Inflammatory macrophage treated with lipopolysaccharide for 4 hours (primary cell): ENCODE data around the gene GPC5.
"Not testable (repeated sequence)": the region's sequence is repeated elsewhere in the genome, so short reads cannot be mapped to it uniquely, and the experiment has no call there.

Experiments
- DNase-seq: peaks from one replicate; pipeline ENCODE4 v3.0.0-alpha.2; 2020

The GPC5 gene

DNA sequence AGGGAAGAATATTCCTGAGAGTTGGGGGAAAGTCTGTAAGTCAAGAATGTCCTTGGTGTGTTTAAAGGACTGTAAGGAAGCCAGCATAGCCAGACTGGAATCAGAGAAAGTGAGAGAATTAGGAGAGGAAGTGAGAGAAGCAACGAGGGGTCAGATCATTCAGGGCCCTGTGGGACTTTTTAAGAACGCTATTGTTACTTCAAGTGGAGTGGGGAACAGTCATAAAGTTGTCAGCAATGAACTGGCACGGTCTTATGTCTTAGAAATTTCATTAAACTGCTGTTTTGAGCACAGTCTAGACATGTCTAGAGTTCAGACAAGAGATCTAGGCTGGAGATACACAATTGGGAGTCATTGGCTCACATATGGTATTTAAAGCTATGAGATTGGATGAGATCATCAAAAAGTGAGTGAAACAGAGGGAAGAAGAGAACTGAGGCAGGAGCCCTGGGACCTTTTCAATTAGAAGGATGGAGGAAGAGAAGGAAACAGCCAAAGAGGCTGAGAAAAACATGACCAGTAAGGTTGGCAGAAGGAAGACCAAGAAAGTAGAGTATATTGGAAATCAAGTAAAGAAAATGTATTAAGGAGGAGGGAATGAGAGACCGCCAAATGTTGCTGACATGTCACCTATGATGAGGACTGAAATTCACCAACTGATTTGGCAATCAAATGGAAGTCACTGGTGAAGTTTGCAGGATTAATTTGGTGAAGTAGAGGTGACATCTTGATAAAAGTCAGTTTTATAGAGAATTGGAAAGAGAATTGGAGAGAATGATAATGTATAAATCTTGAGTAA, 263.5 kb downstream of the GPC5 start:
- DNase-seq: no peak

DNA sequence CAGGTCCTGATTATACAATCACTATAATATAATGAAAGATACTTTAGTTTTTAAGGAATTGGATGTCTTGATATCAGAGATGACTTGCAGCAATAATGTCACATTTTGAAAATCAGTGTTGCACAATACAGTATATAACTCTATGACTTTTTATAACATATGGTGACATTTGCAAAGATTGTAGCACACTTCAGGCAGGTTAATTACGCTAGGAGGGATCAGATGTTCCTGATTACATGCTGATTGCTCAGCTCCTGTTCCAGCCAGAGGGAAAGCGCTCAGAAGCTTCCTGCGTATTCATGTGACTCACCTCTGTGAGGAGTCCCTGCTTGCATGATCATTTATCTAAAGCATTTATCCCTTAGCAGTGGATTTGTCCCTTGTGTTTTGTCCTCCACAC, 265.6 kb downstream of the GPC5 start:
- DNase-seq: no peak

DNA sequence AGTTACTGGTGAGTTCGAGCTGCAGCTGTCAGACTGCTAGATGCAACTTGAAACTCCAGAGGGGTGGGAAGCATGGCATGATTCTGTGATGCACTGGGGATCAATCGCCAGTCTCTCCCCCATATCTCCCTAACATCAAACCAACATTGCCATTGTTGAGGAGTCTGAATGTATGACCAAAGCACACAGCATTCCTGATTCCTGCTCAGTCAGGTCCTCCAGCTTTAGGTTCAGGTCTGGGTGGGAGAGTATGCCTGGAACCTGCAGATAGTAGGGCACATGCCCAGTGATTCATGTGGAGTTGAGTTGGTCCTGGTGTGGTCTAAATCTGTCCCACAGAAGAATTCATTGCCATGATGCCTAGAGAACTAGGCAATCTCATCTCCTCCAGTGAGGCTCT, 269.1 kb downstream of the GPC5 start:
- no peak for DNase-seq

DNA sequence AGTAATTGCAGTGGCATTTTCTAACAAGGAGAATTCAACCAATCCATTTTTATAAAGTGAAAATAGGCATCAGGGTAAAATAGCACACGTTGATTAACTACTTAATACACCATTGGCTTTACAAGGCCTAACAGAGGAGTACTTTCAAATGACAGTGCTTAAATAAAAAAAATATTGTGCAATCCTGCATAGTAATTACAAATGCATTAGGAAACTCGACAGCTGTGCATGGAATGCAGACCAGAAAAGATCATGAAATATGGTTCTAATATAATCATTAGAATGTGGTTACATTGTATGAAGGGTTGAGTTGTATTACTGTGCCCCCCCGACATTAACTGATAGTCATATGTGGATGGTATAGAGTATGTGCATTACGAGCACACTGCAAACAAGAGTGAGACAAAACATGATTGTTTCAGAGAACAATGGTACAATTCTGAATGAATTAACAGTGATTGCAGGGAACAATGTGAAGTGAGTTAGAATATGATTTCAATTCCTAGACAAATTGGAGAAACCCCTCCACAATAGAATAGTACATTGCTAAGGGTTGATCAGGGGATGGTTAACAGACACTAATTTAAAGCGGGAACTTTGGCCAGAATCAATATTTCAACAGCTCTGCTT, 270.6 kb downstream of the GPC5 start:
- no peak for DNase-seq

DNA sequence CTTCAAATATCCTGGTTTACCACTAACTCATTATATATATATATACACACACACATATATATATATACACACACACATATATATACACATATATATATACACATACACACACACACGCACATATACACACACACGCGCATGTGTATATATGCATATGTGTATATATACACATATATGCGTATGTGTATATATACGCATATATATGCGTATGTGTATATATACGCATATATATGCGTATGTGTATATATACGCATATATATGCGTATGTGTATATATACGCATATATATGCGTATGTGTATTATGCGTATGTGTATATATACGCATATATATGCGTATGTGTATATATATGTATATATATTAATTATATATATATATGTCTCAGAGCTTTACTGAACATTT, 275.9 kb downstream of the GPC5 start:
- not testable (repeated sequence) for DNase-seq

DNA sequence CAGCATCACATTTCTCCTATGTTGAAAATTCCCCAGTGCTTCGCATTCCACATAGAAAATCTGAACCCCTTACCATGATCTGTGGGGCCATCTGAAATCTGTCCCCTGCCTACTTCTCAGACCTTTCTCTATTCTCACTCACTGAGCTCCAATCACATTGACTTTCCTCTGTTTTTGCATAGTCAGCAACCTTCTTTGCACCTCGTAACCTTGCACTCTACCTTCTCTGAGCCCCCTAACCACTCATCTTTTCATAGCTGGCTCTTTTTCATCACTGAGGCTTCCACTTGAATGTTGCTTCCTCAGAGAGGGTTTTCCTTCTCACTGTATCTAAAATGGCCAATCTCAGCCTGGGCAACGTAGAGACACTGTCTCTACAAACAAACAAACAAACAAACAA, 286.3 kb downstream of the GPC5 start:
- DNase-seq: no peak

DNA sequence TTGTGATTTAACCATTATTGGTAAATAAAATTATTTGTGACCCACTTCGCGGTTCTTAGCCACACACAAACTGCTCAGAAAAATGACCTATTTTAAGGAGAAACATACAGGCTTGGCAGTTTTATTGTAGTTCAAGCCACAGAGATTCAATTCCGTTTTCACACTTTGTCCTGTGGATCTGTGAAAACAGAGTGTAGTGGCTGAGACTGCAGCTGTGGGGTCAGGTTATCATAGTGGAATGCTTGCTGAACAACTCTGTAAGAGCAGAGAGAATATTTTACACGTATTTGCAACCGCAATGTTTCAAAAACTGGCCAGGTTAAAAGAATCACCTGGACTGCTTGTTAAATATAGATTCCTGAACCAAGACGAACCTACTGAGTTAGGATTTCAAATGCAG, 292.5 kb downstream of the GPC5 start:
- DNase-seq: no peak

DNA sequence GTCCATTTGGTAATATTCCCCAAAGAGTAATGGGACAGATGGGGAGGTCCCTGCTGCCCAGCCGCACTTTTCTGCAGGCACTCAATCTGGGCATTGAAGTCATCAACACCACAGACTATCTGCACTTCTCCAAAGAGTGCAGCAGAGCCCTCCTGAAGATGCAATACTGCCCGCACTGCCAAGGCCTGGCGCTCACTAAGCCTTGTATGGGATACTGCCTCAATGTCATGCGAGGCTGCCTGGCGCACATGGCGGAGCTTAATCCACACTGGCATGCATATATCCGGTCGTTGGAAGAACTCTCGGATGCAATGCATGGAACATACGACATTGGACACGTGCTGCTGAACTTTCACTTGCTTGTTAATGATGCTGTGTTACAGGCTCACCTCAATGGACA, 295.0 kb downstream of the GPC5 start:
- no peak for DNase-seq

DNA sequence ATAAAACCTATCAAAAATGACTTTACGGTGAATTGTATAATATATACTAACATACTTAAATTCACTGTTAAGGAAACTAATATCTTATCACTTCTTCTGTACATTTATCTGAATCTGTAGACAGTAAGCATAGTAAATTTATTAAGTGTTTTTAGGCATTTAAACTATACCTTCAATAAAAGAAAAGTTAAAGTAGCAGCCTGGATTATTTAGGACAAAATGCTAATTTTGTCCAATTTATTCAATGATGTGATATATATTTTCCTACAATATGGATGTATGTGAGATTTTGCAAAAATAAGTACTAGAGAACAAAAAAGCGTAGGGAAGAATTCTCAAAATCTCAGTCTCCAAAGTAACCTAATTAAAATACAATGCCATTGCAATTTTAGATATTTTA, 299.9 kb downstream of the GPC5 start:
- no peak for DNase-seq

DNA sequence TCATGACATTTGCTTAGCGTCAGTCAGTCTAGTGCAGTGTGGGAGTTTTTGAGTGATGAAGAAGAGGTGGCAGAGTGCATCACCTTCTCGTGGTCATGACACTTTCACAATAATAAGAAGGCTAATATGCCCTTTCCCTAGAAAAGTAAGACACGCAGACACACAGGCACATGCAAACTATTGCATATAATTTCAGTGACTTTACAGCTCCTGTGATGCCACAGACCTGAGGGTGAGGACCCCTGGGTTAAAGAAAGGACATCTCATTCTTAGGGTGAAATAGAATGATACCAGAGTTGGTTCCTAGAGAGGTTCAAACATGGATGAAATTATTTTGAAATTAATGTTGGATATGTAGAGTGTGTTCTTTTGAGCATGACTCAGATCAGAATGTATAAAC, 300.3 kb downstream of the GPC5 start:
- DNase-seq: no peak

DNA sequence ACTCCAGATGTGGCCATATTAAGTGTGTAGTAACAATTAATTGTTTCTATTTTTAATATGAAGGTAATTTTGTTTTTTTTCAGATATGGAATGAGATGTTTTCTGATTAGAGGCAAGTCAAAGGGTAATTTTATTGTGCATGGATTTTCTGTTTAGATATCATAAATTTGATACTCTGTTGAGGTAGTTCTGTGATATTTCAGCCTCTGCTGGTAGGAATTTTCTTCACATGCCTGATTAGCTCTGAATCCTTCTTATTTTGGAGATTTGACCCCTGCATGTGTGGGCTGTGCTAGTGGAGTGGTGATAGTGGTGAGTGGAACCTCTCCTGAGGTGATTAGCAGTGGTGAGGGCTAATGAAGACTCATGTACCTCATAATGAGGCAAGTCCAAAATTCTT, 301.4 kb downstream of the GPC5 start:
- DNase-seq: no peak

DNA sequence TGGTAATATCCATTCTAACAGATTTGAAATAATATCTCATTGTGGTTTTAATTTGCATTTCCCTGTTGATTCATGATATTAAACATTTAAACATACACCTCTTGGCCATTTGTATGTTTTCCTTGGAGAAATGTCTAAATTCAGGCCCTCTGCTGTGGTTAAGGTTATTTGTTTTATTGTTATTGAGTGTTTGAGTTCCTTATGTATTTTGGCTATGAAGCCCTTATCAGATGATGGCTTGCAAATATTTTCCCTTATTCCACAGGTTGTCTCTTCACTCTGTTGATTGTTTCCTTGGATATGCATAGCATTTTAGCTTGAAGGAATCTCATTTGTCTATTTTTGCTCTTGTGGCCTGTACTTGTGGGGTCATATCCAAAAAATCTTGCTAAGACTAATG, 303.6 kb downstream of the GPC5 start:
- DNase-seq: no peak

DNA sequence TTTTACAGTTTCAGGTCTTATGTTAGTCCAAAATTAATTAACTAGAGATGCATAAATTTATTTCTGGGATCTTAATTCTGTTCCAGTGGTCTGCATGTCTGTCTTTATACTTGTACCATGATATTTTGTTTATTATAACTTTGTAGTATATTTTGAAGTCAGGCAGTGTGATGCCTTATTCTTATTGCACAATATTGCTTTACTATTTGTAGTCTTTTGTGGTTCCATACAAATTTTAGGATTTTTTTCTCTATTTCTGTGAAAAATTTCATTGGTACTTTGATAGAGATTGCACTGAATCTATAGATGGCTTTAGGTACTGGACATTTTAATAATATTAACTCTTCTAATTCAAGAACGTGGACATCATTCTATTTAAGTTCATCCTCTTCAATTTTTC, 304.0 kb downstream of the GPC5 start:
- DNase-seq: no peak

DNA sequence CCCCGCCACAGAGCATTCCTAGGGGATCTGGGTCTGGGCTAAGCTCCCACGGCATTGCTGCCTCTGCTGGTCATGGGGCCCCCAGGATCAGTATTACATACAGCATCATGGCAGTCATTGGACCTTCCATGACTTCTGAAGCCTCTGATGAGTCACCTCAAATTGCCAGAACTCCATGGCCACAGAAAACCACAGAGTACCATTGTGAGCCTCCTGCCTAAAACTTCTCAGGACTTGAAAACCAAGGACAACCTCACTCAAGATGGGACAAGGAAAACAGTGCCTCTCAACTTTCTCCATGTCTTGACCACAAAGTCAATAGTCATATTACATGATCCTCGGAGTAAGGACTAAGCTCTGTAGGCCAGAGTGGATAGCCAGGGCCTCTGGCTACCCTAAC, 306.0 kb downstream of the GPC5 start:
- no peak for DNase-seq

DNA sequence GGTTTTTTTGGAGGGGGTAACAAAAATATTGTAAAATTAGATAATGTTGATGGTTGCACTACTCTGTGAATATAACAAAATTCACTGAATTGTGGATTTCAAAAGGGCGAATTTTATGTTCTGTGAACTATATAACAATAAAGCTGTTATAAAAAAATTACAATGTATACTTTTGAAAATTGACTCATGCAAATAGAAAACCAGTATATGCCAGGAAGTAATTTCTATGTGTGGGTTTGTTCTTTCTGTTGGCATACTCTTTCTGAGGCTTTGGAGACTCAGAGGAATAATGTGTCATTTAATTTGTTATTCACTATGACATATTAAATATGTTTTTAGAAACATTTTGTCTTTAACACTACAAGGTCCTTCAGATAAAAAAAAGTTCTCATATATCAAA, 310.1 kb downstream of the GPC5 start:
- no peak for DNase-seq

DNA sequence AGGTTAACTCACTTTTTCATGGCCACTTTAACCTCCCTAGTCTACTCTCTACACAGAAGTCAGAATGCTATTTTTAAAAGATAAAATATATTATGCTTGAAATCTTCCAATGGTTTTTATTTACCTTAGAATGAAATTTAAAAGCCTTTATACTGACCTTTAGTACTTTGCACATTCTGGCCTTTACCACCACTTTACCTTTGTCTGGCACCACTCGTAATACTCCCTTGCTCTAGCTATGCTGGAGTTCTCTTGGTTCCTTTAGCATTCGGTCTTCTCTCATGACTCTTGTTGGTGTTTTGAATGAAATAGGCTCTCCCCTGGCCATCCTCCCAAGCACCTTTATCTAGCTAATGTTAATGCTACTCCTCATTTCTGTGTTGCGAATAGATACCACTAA, 310.8 kb downstream of the GPC5 start:
- DNase-seq: no peak

DNA sequence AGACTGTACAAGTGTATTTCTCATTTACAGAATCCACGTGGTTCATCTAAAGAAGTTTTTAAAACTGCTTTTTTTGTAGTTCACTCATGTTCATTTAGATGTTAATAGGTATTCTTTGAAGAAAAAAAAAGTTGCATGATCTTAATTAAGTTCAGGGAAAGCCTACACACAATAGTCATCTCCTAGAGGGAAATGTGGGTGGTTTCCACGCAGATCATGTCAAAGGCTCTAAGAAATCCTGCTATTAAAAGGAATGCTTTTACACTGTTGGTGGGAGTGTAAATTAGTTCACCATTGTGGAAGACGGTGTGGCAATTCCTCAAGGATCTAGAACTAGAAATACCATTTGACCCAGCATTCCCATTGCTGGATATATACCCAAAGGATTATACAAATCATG, 312.3 kb downstream of the GPC5 start:
- no peak for DNase-seq

DNA sequence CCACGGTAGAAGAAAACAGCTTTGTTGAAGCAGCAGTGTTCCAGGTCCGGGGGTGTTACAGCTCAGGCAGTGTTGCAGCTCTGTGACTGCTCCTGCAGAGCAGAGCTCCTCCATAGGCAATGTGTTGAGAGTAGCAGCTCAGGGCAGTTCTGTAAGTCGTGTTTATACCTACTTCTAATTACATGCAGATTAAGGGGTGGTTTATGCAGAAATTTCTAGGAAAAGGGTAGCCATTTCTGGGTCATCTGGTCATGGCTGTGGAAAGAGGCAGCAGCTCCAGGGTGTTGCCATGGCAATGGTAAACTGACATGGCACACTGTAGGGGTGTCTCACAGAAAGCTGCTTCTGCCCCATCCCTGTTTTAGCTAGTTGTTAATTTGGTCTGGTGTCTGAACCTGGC, 316.4 kb downstream of the GPC5 start:
- no peak for DNase-seq

DNA sequence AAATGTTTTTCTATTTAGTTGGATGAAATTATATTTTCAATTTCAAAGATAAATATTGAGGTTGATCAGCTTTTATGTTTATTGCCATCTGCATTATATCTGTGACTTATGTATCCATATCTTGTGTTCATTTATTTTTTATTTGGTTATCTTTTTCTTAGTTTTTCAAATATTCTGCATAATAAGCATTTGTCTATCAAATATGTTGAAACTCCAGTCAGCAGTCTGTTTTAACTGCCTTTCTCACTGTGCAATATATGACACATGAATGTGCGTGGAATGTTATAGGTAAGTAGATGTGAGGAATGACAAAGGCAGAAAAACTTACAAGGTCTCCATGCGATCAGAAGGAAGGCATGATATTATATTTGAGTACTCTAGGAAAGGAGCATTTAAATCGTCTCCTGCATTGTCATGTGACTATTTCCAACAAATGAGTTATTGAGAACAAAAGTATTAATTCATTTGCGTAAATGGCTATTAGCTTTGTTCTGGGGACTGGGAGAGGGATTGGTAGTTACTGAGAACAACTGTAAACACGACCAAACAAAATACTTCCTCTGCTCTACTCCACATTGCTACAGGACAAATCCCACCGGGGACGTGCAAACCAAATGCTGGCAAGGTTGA, 318.1 kb downstream of the GPC5 start:
- no peak for DNase-seq

DNA sequence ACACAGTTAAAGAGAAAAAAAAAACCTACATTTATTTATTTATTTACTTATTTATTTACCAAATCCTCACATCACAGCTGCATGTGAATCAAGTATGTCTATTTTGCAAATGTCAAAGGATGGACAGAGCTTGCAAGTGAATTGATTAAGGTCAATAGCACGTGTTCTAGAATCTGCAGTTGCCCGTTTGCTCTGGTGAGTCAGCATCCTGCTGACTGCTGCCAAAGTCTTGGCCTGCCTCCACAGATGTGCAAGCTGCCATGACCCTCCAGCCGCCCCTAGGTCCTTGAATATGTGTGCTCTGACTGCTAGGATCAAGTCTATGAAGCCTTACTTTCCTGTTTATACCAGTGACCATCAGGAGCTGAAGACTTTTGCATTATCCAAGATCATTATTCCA, 320.6 kb downstream of the GPC5 start:
- DNase-seq: no peak

DNA sequence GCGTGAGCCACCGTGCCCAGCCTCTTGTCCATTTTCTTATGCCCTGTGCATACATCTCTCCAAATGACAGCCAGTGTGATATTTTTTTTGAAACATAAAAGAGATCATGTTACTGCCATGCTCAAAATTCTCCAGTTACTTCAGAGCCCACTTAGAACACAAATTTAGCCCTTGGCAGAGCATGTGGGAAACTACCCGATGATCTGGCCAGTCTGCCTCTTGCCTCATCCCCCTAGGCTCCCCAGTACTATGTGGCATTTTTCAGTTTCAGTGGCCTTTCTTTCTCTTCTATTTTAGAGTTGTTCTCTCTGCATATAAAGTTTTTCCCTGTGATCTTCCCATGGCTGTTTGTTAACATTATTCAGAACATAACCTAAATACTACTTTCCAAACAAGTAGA, 323.0 kb downstream of the GPC5 start:
- DNase-seq: no peak

DNA sequence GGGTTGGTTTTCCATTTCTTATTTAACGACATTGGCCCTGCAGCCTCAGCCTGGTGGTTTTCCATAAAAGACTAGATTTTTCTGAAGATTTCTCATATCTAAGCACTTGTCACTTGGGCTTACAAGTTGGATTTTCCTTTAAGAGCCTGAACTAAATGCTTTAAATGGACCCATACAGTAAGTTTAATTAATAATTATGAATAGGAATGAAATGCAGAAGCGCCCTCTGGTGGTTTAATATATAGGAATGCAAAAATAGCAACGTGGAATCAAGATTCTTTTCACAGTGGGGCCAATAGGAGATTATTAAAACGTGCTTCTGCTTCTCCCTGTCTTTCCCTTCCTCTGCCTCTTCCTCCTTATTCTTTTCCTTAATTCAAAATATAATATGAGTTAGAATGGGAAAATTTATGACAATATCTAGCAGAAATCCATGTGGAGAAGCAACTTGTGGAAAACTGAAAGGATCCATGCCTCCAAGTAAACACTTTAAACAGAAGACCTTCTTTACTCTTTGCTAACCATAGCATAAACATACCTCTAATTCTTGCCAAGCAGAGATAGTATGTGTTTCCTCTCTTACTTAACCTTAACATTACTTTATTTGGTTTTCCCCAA, 324.0 kb downstream of the GPC5 start:
- peak; percentile 15 for DNase-seq

DNA sequence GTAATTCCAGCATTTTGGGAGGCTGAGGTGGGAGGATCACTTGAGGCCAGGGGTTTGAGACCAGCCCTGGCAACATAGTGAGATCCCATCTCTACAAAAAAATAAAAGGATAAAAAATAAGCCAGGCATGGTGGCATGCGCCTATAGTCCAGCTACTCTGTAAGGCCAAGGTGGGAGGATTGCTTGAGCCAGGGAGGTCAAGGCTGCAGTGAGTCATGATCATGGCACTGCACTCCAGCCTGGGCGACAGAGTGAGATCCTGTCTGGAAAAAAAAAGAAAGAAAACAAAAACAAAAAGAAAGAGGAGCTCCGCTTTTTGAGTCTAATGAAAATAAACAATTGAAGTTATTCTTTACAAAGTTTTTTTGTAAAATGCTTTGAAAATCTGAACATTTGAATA, 326.2 kb downstream of the GPC5 start:
- no peak for DNase-seq

DNA sequence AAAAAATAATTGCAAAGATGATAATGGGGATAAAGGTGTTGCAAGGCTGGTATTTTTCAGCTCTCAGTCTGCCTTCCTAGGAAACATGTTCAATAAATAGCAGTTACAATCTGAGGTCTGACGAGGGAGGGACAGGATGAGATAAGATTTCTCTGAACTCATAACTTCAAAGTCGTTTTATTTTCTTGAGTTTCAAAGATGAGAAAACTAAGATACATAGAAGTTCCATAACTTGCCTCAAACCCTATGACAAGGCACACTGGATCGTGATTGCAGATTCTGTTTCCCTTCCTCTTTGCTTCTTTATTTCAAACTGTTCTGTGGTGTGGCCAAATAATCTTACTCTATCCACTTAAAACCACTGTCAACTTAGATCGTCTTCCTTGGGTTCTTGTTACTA, 327.2 kb downstream of the GPC5 start:
- DNase-seq: no peak
